ENCODE data around the gene BFSP1. TPM values are rescaled to one million over a fixed set of nuclear protein-coding genes. Genes with fewer than 3 reads are reported as not detected.
A peak's percentile ranks its signal among the peaks of the same experiment; 100 is the strongest.

Gene BFSP1
- total RNA-seq, 4 donors from 2014 or later = 0.57 to 2.5 TPM; not detected in 2

GRCh38 chr20:17559338-17559737 lies 28.2 kb upstream of the BFSP1 start:
- DNase-seq = no peak

GRCh38 chr20:17558941-17559304 lies 27.7 kb upstream of the BFSP1 start:
- no peaks in the 10 kb centered on the region for H3K27me3 ChIP-seq
- H3K36me3 ChIP-seq = no peaks in the 10 kb centered on the region
- no peak overlapping the region for H3K4me3 ChIP-seq
- H3K4me1 ChIP-seq = peaks cover 0 to 23% (median 4%) of the 10 kb centered on the region in 4 donors
- TF ChIP-seq POLR2A (IDR thresholded peaks at IDR 0.05) = no peak
- TF ChIP-seq, protein P1, sequence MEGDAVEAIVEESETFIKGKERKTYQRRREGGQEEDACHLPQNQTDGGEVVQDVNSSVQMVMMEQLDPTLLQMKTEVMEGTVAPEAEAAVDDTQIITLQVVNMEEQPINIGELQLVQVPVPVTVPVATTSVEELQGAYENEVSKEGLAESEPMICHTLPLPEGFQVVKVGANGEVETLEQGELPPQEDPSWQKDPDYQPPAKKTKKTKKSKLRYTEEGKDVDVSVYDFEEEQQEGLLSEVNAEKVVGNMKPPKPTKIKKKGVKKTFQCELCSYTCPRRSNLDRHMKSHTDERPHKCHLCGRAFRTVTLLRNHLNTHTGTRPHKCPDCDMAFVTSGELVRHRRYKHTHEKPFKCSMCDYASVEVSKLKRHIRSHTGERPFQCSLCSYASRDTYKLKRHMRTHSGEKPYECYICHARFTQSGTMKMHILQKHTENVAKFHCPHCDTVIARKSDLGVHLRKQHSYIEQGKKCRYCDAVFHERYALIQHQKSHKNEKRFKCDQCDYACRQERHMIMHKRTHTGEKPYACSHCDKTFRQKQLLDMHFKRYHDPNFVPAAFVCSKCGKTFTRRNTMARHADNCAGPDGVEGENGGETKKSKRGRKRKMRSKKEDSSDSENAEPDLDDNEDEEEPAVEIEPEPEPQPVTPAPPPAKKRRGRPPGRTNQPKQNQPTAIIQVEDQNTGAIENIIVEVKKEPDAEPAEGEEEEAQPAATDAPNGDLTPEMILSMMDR (IDR thresholded peaks at IDR 0.05) = no peak
- DNase-seq = no peak
- H3K9me3 ChIP-seq = no peaks in the 10 kb centered on the region
- peak overlapping the region; percentile 63 to 91 (median 66) for H3K27ac ChIP-seq

More at GRCh38 chr20:17559338-17559737, 28.2 kb upstream of the BFSP1 start:
- Histone ChIP-seq H3K27me3 (no peaks in the 10 kb centered on the region), H3K27ac (peak overlapping the region; percentile 27 to 91 (median 66)), H3K4me3 (no peak overlapping the region), H3K9me3 (no peaks in the 10 kb centered on the region), H3K4me1 (peaks cover 0 to 23% (median 4%) of the 10 kb centered on the region in 4 donors), H3K36me3 (no peaks in the 10 kb centered on the region)
- no peak for TF ChIP-seq POLR2A (IDR thresholded peaks at IDR 0.05)
- TF ChIP-seq, protein P1 (IDR thresholded peaks at IDR 0.05) = no peak

DNA sequence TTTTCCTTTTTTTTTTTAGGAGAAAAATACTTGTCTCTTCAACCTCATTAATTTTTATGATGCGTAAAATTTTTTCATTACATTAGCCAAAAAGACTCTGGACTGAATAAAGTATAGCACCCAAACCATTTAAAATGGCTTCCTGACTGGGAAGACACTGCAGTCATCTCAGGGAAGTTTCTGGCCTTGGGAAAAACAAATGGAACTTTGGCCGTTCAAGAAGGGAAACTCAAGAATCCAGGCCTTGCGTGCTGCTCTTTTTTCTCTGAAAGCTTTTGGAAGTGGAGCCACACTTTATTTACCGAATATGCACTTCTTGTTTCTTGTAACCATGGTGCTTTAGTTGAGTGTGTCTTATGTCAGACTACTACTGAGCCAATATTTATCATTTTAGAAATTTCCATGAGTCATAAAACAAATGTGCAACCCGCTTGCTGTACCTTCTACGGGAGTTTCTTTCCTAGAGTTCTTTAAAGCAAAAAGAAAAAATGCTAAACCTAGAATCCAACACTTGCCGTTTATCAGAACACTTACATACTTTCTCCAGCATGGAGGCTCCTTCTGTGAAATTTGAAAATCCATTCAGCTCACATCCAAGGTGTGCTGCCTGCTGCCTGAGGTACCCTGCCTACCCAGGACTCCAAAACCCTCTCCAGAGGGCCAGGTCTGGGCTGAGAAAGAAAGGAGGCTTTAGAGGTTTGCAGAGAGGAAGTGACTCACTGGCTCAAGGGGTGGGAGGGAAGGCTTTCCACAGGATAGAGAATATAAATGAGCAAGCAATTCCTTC lies 27.2 kb upstream of the BFSP1 start:
- DNase-seq = peak in 1 of 3 donors; percentile 57
- no peak overlapping the region for H3K4me3 ChIP-seq
- peak overlapping the region; percentile 63 to 91 (median 64) for H3K27ac ChIP-seq
- TF ChIP-seq, protein P1 (IDR thresholded peaks at IDR 0.05) = no peak
- TF ChIP-seq POLR2A (IDR thresholded peaks at IDR 0.05) = no peak
- no peaks in the 10 kb centered on the region for H3K36me3 ChIP-seq
- no peaks in the 10 kb centered on the region for H3K27me3 ChIP-seq
- H3K4me1 ChIP-seq = peaks cover 0 to 23% (median 4%) of the 10 kb centered on the region in 4 donors
- H3K9me3 ChIP-seq = no peaks in the 10 kb centered on the region

GRCh38 chr20:17557675-17558006 lies 26.5 kb upstream of the BFSP1 start:
- Histone ChIP-seq H3K36me3 (no peaks in the 10 kb centered on the region), H3K9me3 (no peaks in the 10 kb centered on the region), H3K4me3 (no peak overlapping the region), H3K27me3 (no peaks in the 10 kb centered on the region), H3K4me1 (peaks cover 0 to 23% (median 4%) of the 10 kb centered on the region in 4 donors), H3K27ac (peak overlapping the region; percentile 52 to 91 (median 64))
- TF ChIP-seq POLR2A (IDR thresholded peaks at IDR 0.05) = no peak
- TF ChIP-seq, protein P1 (IDR thresholded peaks at IDR 0.05) = no peak
- DNase-seq = no peak

- H3K4me1 ChIP-seq = peaks cover 0 to 23% (median 4%) of the 10 kb centered on the region in 4 donors
- TF ChIP-seq, protein P1 (IDR thresholded peaks at IDR 0.05) = no peak
- no peak for TF ChIP-seq POLR2A (IDR thresholded peaks at IDR 0.05)
- no peaks in the 10 kb centered on the region for H3K9me3 ChIP-seq
These were observed 25.9 kb upstream of the BFSP1 start for GRCh38 chr20:17556837-17557674.

More at GRCh38 chr20:17556837-17557674, 25.9 kb upstream of the BFSP1 start:
- Histone ChIP-seq H3K27me3 (no peaks in the 10 kb centered on the region), H3K27ac (peak overlapping the region; percentile 52 to 91 (median 64)), H3K4me3 (no peak overlapping the region), H3K36me3 (no peaks in the 10 kb centered on the region)
- DNase-seq = peak in 2 of 3 donors; percentile 59 to 61
